Measurements from ENCODE around the gene NOL12. TPM values are rescaled to one million over a fixed set of nuclear protein-coding genes. Genes with fewer than 3 reads are reported as not detected.
"Not testable (repeated sequence)": the region's sequence is repeated elsewhere in the genome, so short reads cannot be mapped to it uniquely, and the experiment has no call there.

Gene NOL12
- total RNA-seq, 1 experiment from 2014 or later = 23.6 TPM

GRCh38 chr22:37709445-37709765, 23.3 kb downstream of the NOL12 start:
- Histone ChIP-seq H3K4me3 (ENCODE audit: insufficient read depth, low read depth, low read length) (no peak overlapping the region), H3K27me3 (ENCODE audit: control insufficient read depth, insufficient read depth, low read length) (no peaks in the 10 kb centered on the region), H3K36me3 (replicated peaks; ENCODE audit: control insufficient read depth, insufficient read depth, low read length) (peaks cover 1% of the 10 kb centered on the region; the same call in 1 of the 2 replicates)
- DNase-seq = peak; percentile 64

- no peaks in the 10 kb centered on the region for H3K27me3 ChIP-seq (ENCODE audit: control insufficient read depth, insufficient read depth, low read length)
- peaks cover 3% of the 10 kb centered on the region for H3K36me3 ChIP-seq (replicated peaks; ENCODE audit: control insufficient read depth, insufficient read depth, low read length)
- peak; percentile 27 for DNase-seq
Observed at GRCh38 chr22:37710675-37711074, 24.5 kb downstream of the NOL12 start.

DNA sequence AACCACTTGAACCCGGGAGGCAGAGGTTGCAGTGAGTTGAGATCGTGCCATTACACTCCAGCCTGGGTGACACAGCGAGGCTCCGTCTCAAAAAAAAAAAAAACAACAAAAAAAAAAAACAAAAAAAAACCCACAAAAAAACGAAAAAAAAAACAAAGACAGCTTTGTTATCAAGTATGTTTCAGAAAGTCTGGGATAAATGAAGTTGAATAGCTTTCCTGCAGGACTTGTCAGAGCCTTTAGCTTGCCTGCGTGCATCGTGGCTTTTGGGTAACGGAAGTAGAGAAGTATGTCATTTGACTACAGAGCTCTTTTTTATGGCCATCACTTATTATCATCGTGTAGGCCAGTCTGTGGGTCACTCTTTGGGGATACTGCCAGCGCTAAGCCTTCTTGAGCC, 25.3 kb downstream of the NOL12 start:
- Histone ChIP-seq H3K4me3 (ENCODE audit: insufficient read depth, low read depth, low read length) (no peak overlapping the region), H3K27me3 (ENCODE audit: control insufficient read depth, insufficient read depth, low read length) (no peaks in the 10 kb centered on the region), H3K36me3 (replicated peaks; ENCODE audit: control insufficient read depth, insufficient read depth, low read length) (peaks cover 3% of the 10 kb centered on the region)
- DNase-seq = no peak

More at GRCh38 chr22:37710675-37711074, 24.5 kb downstream of the NOL12 start:
- no peak overlapping the region for H3K4me3 ChIP-seq (ENCODE audit: insufficient read depth, low read depth, low read length)

- Histone ChIP-seq H3K27me3 (ENCODE audit: control insufficient read depth, insufficient read depth, low read length) (no peaks in the 10 kb centered on the region), H3K36me3 (replicated peaks; ENCODE audit: control insufficient read depth, insufficient read depth, low read length) (peaks cover 3% of the 10 kb centered on the region), H3K4me3 (ENCODE audit: insufficient read depth, low read depth, low read length) (no peak overlapping the region)
- DNase-seq = no peak
Observed at GRCh38 chr22:37713761-37714160, 27.6 kb downstream of the NOL12 start.

- H3K27me3 ChIP-seq (ENCODE audit: control insufficient read depth, insufficient read depth, low read length) = no peaks in the 10 kb centered on the region
- H3K4me3 ChIP-seq (ENCODE audit: insufficient read depth, low read depth, low read length) = no peak overlapping the region
- no peak for DNase-seq
- H3K36me3 ChIP-seq (replicated peaks; ENCODE audit: control insufficient read depth, insufficient read depth, low read length) = peaks cover 3% of the 10 kb centered on the region
Observed at GRCh38 chr22:37714634-37715033, 28.5 kb downstream of the NOL12 start.

DNA sequence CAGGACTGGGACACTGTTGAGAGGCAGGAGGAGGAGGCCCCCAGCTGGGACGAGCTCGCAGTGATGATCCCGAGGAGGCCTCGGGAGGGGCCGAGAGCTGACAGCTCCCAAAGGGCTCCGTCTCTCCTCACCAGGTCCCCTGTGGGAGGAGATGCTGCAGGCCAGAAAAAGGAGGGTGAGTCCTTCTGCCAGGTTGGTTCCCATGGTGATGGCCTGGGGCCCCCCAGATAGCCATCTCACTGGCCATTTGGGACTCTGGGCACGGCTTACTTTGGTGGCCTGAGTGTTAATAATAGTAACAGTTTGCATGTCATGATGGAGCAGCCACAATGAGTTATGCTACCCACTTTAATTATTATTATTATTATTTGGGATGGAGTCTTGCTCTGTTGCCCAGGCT, 29.6 kb downstream of the NOL12 start:
- no peak for DNase-seq
- no peak overlapping the region for H3K4me3 ChIP-seq (ENCODE audit: insufficient read depth, low read depth, low read length)
- peaks cover 3% of the 10 kb centered on the region for H3K36me3 ChIP-seq (replicated peaks; ENCODE audit: control insufficient read depth, insufficient read depth, low read length)
- no peaks in the 10 kb centered on the region for H3K27me3 ChIP-seq (ENCODE audit: control insufficient read depth, insufficient read depth, low read length)

DNA sequence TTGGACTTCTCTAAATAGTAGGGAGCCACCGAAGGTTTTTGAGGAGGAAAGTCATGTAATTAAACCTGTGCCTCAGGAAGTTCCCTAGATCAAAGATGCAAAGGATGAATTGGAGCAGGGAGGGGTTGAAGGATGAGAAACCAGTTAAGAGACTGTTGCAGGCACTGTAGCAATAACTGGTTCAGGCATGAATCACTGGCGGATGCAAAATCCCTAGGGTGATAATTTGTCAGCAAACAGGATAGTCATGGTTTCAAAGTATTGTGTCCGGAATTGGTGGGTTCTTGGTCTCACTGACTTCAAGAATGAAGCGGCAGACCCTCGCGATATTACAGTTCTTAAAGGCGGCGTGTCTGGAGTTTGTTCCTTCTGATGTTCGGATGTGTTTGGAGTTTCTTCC, 30.6 kb downstream of the NOL12 start:
- H3K27me3 ChIP-seq (ENCODE audit: control insufficient read depth, insufficient read depth, low read length) = no peaks in the 10 kb centered on the region
- H3K36me3 ChIP-seq (replicated peaks; ENCODE audit: control insufficient read depth, insufficient read depth, low read length) = peaks cover 2% of the 10 kb centered on the region
- no peak for DNase-seq
- H3K4me3 ChIP-seq (ENCODE audit: insufficient read depth, low read depth, low read length) = no peak overlapping the region

DNA sequence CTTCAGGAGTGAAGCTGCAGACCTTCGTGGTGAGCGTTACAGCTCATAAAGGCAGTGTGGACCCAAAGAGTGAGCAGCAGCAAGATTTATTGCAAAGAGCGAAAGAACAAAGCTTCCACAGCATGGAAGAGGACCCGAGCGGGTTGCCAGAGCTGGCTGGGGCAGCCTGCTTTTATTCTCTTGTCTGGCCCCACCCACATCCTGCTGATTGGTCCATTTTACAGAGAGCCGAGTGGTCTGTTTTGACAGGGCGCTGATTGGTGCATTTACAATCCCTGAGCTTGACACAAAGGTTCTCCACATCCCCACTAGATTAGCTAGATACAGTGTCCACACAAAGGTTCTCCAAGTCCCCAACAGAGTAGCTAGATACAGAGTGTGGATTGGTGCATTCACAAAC, 31.1 kb downstream of the NOL12 start:
- H3K4me3 ChIP-seq (ENCODE audit: insufficient read depth, low read depth, low read length); H3K36me3 ChIP-seq (replicated peaks; ENCODE audit: control insufficient read depth, insufficient read depth, low read length); H3K27me3 ChIP-seq (ENCODE audit: control insufficient read depth, insufficient read depth, low read length); DNase-seq: not testable (repeated sequence)

- H3K4me3 ChIP-seq (ENCODE audit: insufficient read depth, low read depth, low read length); H3K27me3 ChIP-seq (ENCODE audit: control insufficient read depth, insufficient read depth, low read length); H3K36me3 ChIP-seq (replicated peaks; ENCODE audit: control insufficient read depth, insufficient read depth, low read length); DNase-seq: not testable (repeated sequence)
Observed at GRCh38 chr22:37717746-37718305, 31.7 kb downstream of the NOL12 start.

- peak; percentile 61 for DNase-seq
- Histone ChIP-seq H3K36me3 (replicated peaks; ENCODE audit: control insufficient read depth, insufficient read depth, low read length) (no peaks in the 10 kb centered on the region; the same call in 1 of the 2 replicates), H3K27me3 (ENCODE audit: control insufficient read depth, insufficient read depth, low read length) (no peaks in the 10 kb centered on the region), H3K4me3 (ENCODE audit: insufficient read depth, low read depth, low read length) (no peak overlapping the region)
Observed at GRCh38 chr22:37725551-37726240, 39.6 kb downstream of the NOL12 start.

- H3K27me3 ChIP-seq (ENCODE audit: control insufficient read depth, insufficient read depth, low read length) = no peaks in the 10 kb centered on the region
- no peak overlapping the region for H3K4me3 ChIP-seq (ENCODE audit: insufficient read depth, low read depth, low read length)
- DNase-seq = no peak
- H3K36me3 ChIP-seq (replicated peaks; ENCODE audit: control insufficient read depth, insufficient read depth, low read length) = no peaks in the 10 kb centered on the region; the same call in 1 of the 2 replicates
Observed at GRCh38 chr22:37726241-37726887, 40.2 kb downstream of the NOL12 start.

DNA sequence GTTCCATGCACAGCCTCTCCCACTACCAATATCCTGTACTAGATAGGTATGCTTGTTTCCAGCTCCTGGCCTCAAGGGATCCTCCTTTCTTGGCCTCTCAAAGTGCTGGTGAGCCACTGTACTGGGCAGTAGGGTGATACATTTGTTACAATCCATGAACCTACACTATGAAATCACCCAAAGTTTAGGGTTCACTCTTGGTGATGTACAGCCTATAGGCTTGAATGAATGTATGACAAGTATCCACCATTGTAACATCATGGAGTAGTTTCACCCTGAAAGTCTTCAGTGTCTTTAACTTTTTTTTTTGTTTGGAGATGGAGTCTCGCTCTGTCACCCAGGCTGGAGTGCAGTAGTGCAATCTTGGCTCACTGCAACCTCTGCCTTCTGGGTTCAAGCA, 42.5 kb downstream of the NOL12 start:
- DNase-seq = no peak
- Histone ChIP-seq H3K4me3 (ENCODE audit: insufficient read depth, low read depth, low read length) (no peak overlapping the region), H3K36me3 (replicated peaks; ENCODE audit: control insufficient read depth, insufficient read depth, low read length) (no peaks in the 10 kb centered on the region), H3K27me3 (ENCODE audit: control insufficient read depth, insufficient read depth, low read length) (no peaks in the 10 kb centered on the region)

DNA sequence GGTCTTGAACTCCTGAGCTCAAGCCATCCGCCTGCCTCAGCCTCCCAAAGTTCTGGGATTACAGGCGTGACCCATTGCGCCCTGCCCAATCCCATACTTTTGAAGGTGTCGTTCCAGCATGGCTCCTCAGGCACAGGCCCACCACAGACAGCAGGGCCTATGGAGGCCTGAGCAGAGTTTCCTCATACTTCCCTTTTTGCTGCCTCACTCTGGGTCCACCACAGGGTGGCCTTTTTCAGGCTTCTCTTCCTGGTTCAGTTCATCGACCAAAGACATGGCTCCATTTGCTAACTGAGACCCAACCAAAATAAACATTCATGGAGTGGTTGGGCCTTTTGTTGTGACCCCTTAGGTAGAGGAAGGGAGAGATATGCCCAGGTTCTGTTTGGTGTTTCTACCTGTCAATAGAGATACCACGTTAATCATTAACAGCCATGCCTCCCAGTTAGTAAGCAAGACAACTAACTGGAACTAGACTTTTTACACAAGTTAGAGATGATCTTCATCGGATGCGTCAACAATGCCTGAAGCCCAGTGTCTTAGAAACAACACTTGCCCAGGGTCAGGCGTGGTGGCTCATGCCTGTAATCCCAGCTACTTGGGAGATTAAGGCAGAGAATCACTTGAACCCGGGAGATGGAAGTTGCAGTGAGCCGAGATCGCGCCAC, 45.8 kb downstream of the NOL12 start:
- no peak overlapping the region for H3K4me3 ChIP-seq (ENCODE audit: insufficient read depth, low read depth, low read length)
- no peak for DNase-seq
- H3K27me3 ChIP-seq (ENCODE audit: control insufficient read depth, insufficient read depth, low read length) = peaks cover 6% of the 10 kb centered on the region
- H3K36me3 ChIP-seq (replicated peaks; ENCODE audit: control insufficient read depth, insufficient read depth, low read length) = no peaks in the 10 kb centered on the region

DNA sequence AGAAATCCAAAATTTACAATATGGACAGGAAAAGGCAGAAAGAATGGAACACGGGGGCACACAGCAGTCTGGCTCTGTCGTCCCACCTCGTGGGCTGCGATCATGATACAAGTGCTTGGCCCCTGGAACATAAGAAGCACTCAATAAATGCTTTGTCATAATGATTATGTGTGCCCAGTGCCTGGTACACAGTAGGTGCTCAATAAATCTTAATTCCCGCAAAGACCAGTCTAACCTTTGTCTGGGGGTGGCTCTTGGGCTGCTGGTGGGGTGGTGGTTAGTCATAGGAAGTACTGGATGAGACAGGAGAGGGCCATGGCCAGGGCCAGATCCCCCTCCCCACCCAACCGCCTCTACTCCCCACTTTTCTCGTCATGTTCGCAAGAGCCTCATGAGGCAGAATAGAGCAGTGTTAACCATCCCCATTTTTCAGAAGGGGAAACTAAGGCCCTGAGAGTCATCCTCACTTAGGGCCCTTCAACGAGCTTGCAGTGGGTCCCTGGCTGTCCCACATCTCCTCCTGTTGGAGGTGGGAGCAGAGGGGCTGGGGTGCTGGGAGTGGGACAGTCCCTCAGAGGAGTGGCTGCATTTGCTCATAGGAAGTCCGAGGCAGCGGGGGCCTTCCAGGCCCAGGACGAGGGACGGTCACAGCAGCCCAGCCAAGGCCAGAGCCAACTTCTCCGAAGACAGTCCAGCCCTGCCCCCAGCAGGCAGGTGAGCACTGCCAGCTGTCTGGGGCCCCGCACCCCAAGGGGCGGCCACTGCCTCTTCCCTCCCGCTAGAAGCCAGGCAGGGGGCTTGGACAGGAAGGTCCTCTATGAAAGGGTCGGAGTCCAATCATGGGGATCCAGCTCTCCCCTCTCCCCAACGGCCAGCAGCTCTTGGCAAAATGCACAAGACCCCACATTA, 46.8 kb downstream of the NOL12 start:
- Histone ChIP-seq H3K36me3 (replicated peaks; ENCODE audit: control insufficient read depth, insufficient read depth, low read length) (no peaks in the 10 kb centered on the region), H3K4me3 (ENCODE audit: insufficient read depth, low read depth, low read length) (no peak overlapping the region), H3K27me3 (ENCODE audit: control insufficient read depth, insufficient read depth, low read length) (peaks cover 11% of the 10 kb centered on the region)
- DNase-seq = no peak
